H1 (cell line): ENCODE data around the gene ARHGAP15. TPM values are rescaled to one million over a fixed set of nuclear protein-coding genes. Genes with fewer than 3 reads are reported as not detected.

Source experiments
- BCL11A ChIP-seq, 2 experiments: IDR thresholded peaks; one replicate each; pipeline ENCODE4 v1.6.1; 2011; ENCODE audit warnings: low read depth in 2 of 2, low read length in 2 of 2, mild to moderate bottlenecking in 2 of 2
- CBX5 ChIP-seq: fragments of 300-800, 300-1000 bp; sonication (generic); IDR thresholded peaks from 2 replicates; pipeline ENCODE4 v1.7.1; 2016; ENCODE audit warnings: antibody characterized with exemption, low read length, low read depth
- CREB1 ChIP-seq: IDR thresholded peaks from 2 replicates; pipeline ENCODE4 v1.6.1; 2012; ENCODE audit warnings: inconsistent platforms
- EP300 ChIP-seq, 2 experiments: IDR thresholded peaks; 1 replicate in 1 of 2; 2 replicates in 1 of 2; pipeline ENCODE4 v1.6.1; 2011 to 2012; ENCODE audit warnings: low read depth in 2 of 2, low read length in 2 of 2, mild to moderate bottlenecking in 2 of 2, borderline replicate concordance in 1 of 2, inconsistent platforms in 1 of 2, moderate library complexity in 1 of 2
- HDAC2 ChIP-seq, 2 experiments: fragments of 300-600 bp in 1 of 2; sonication (generic) in 1 of 2; IDR thresholded peaks; 2 replicates each; pipeline ENCODE4 v1.6.1; 2011 to 2012; ENCODE audit warnings: low read depth in 2 of 2, low read length in 2 of 2, mild to moderate bottlenecking in 2 of 2, moderate library complexity in 2 of 2, borderline replicate concordance in 1 of 2, inconsistent platforms in 1 of 2
- MAFK ChIP-seq: IDR thresholded peaks from 2 replicates; pipeline ENCODE4 v1.6.1; 2012; ENCODE audit warnings: low read depth, mild to moderate bottlenecking, improper control_type of control experiment, low read length
- PHF8 ChIP-seq: fragments of 200-600 bp; sonication (generic); conservative IDR thresholded peaks from 2 replicates; pipeline ENCODE4 v1.7.1; 2012; ENCODE audit warnings: low read depth, mild to moderate bottlenecking, inconsistent platforms, low read length, moderate library complexity
- RAD21 ChIP-seq, 2 experiments: IDR thresholded peaks in 1 of 2; conservative IDR thresholded peaks in 1 of 2; 2 replicates each; pipeline ENCODE4 v1.6.1; 2011; ENCODE audit warnings: low read depth in 2 of 2, low read length in 2 of 2, improper control_type of control experiment in 1 of 2, inconsistent platforms in 1 of 2, mild to moderate bottlenecking in 1 of 2, moderate library complexity in 1 of 2
- RNF2 ChIP-seq: fragments of 200-900, 300-1000 bp; sonication (generic); IDR thresholded peaks from 2 replicates; pipeline ENCODE4 v1.7.1; 2016; ENCODE audit warnings: borderline replicate concordance, low read depth, mild to moderate bottlenecking, antibody characterized with exemption, low read length; ENCODE audit not compliant: poor library complexity, severe bottlenecking; ENCODE audit errors: missing control alignments
- RXRA ChIP-seq: IDR thresholded peaks from 2 replicates; pipeline ENCODE4 v1.6.1; 2011; ENCODE audit warnings: low read depth, mild to moderate bottlenecking, low read length, moderate library complexity; ENCODE audit not compliant: insufficient read depth
- SAP30 ChIP-seq: fragments of 300-600 bp; sonication (generic); IDR thresholded peaks from 2 replicates; pipeline ENCODE4 v1.7.1; 2012; ENCODE audit warnings: low read length, moderate library complexity, mild to moderate bottlenecking, inconsistent platforms; ENCODE audit not compliant: insufficient read depth, insufficient replicate concordance
- SIRT6 ChIP-seq: IDR thresholded peaks from one replicate; pipeline ENCODE4 v1.7.1; 2012; ENCODE audit warnings: low read length, inconsistent platforms
- SIX5 ChIP-seq: IDR thresholded peaks from 2 replicates; pipeline ENCODE4 v1.6.1; 2011; ENCODE audit warnings: mild to moderate bottlenecking, low read depth, low read length
- TEAD4 ChIP-seq: IDR thresholded peaks from 2 replicates; pipeline ENCODE4 v1.6.1; 2012; ENCODE audit warnings: low read depth, low read length, inconsistent platforms, mixed read lengths
- polyA plus RNA-seq, 7 experiments: library from polyadenylated mRNA; depleted of rRNA in 3 of 7; stranded (reverse) in 5 of 7; unstranded in 2 of 7; fragments of >200 nt in 5 of 7; fragments of 200-250 nt in 2 of 7; gene quantifications; 1 replicate in 5 of 7; 2 replicates in 1 of 7; 4 replicates in 1 of 7; pipeline versions ENCODE4 v1.2.1 to v1.2.3, GENCODE V29; 2011 to 2013; ENCODE audit warnings: missing spikeins in 2 of 7, mixed read lengths in 2 of 7
- total RNA-seq: library from RNA; stranded (reverse); fragmentation: NEBNext Ultra II Directional; extraction: Animal tissue kit (Norgen Biotek cat#: 25700); gene quantifications from 2 replicates; pipeline ENCODE4 v1.2.1, GENCODE V29; 2021

The ARHGAP15 gene
- total and polyA plus RNA-seq, 2 of the 8 experiments (the other 6 are each of a cell fraction or from before 2014, with no cell fraction given) = not detected

- TF ChIP-seq MAFK = no peak
- TF ChIP-seq SIX5 = no peak
- TF ChIP-seq SIRT6 = no peak
- TF ChIP-seq RNF2 = no peak
- TF ChIP-seq HDAC2 (IDR thresholded peaks at IDR 0.05; ENCODE audit: borderline replicate concordance in 1 of 2, low read depth in 2 of 2, low read length in 2 of 2) = no peak
- no peak for TF ChIP-seq TEAD4
- no peak for TF ChIP-seq PHF8
- peak; percentile 87 to 89 for TF ChIP-seq RAD21 (IDR thresholded peaks at IDR 0.05 in 1 of 2, conservative IDR thresholded peaks at IDR 0.05 in 1 of 2; ENCODE audit: low read depth in 2 of 2, low read length in 2 of 2)
- TF ChIP-seq SAP30 = no peak
- TF ChIP-seq CREB1 = no peak
- TF ChIP-seq CBX5 = no peak
- TF ChIP-seq RXRA = no peak
- no peak for TF ChIP-seq EP300 (IDR thresholded peaks at IDR 0.05; ENCODE audit: borderline replicate concordance in 1 of 2, low read depth in 2 of 2, low read length in 2 of 2)
- TF ChIP-seq BCL11A (IDR thresholded peaks at IDR 0.05; ENCODE audit: low read depth in 2 of 2, low read length in 2 of 2) = no peak
Observed at GRCh38 chr2:143513081-143513480, 383.9 kb downstream of the ARHGAP15 start (continued).
